Measurements from ENCODE around the gene B4GALT5. TPM values are rescaled to one million over a fixed set of nuclear protein-coding genes. Genes with fewer than 3 reads are reported as not detected.

B4GALT5 gene
- polyA plus RNA-seq, 1 experiment, result 32.5 TPM

DNA sequence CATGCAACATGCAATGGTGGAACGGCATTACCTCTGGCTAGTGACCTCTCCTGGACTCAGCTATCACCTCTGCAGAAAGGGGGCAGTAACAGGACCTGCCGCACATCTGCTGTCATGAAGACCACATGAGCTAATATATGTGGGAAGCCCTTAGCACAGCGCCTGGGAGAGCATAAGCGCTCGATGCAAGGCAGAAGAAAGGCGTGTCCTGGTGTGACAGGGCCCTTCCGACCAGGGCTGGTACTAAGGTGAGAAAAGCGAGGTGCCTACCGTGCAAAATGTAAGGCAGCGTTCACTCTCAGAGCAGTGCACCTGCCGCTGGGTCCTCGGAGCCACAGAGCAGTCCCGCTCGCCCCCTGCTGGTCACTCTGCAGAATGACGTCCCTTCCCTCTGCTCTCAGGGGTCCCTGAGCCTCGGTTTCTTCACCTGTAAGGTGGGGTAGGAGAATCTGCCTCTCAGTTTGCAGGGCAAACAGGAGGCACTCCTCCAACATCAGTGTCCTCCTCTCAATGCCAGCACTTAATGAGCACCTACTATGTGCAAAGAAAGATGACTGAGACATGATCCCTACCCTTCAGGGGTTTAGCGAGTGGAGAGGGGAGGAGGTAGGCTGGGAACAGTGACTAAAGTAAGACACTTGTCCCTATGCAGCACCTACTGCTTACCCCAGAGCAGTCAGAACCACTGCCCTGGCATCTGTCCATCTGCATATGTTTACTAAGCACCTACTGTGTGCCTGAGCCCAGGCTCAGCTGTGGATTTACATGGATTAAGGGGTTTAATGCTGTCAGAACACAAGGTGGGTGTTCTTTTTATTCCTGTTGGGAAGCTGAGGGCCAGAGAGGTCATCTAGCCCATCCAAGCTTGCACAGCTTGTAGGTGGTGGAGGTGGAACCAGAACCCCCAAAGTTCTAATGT lies 104.7 kb downstream of the B4GALT5 start:
- CTCF ChIA-PET, result interaction anchor here (0.5 to 9.2 kb wide), 24 partner anchors 10 to 284 kb away, joined by 3 to 258 read pairs (median 4); no protein-coding TSS in a partner anchor
- Histone ChIP-seq H3K9me3 (ENCODE audit: control insufficient read depth, insufficient read depth, low read length) (no peaks in the 10 kb centered on the region), H3K27me3 (ENCODE audit: control insufficient read depth, insufficient read depth, low read length) (peaks cover 8% of the 10 kb centered on the region), H3K4me3 (ENCODE audit: low read depth, low read length) (no peak overlapping the region), H3K27ac (ENCODE audit: low read depth, low read length) (no peak overlapping the region)
- no peak for DNase-seq (ENCODE audit: low read depth, low spot score)
- POLR2A ChIA-PET, result no interaction called here
- TF ChIP-seq, protein P1, sequence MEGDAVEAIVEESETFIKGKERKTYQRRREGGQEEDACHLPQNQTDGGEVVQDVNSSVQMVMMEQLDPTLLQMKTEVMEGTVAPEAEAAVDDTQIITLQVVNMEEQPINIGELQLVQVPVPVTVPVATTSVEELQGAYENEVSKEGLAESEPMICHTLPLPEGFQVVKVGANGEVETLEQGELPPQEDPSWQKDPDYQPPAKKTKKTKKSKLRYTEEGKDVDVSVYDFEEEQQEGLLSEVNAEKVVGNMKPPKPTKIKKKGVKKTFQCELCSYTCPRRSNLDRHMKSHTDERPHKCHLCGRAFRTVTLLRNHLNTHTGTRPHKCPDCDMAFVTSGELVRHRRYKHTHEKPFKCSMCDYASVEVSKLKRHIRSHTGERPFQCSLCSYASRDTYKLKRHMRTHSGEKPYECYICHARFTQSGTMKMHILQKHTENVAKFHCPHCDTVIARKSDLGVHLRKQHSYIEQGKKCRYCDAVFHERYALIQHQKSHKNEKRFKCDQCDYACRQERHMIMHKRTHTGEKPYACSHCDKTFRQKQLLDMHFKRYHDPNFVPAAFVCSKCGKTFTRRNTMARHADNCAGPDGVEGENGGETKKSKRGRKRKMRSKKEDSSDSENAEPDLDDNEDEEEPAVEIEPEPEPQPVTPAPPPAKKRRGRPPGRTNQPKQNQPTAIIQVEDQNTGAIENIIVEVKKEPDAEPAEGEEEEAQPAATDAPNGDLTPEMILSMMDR (IDR thresholded peaks at IDR 0.05; ENCODE audit: low read depth, low read length), result peak; percentile 96

DNA sequence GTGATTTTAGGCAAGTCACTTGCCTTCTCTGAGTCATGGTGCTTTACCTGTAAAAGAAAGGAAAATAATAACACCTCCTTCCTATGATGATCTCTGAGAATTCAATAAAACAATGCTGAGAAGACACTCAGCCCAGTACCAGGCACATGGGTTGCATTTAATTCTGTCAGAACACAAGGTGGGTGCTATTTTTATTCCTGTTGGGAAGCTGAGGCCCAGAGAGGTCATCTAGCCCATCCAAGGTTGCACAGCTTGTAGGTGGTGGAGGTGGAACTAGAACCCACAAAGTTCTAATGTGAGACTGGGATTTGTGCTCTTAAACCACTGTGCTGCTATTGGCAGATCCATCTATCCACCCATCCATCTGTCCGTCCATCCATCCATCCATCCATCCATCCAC lies 106.1 kb downstream of the B4GALT5 start:
- H3K9me3 ChIP-seq (ENCODE audit: control insufficient read depth, insufficient read depth, low read length), result no peaks in the 10 kb centered on the region
- DNase-seq (ENCODE audit: low read depth, low spot score), result no peak
- CTCF ChIA-PET, result interaction anchor here (1.2 to 9.2 kb wide), 6 partner anchors 25 to 281 kb away, joined by 3 to 258 read pairs (median 9); no protein-coding TSS in a partner anchor
- TF ChIP-seq, protein P1 (IDR thresholded peaks at IDR 0.05; ENCODE audit: low read depth, low read length), result no peak
- POLR2A ChIA-PET, result no interaction called here
- no peak overlapping the region for H3K4me3 ChIP-seq (ENCODE audit: low read depth, low read length)
- H3K27ac ChIP-seq (ENCODE audit: low read depth, low read length), result no peak overlapping the region
- peaks cover 8% of the 10 kb centered on the region for H3K27me3 ChIP-seq (ENCODE audit: control insufficient read depth, insufficient read depth, low read length)

DNA sequence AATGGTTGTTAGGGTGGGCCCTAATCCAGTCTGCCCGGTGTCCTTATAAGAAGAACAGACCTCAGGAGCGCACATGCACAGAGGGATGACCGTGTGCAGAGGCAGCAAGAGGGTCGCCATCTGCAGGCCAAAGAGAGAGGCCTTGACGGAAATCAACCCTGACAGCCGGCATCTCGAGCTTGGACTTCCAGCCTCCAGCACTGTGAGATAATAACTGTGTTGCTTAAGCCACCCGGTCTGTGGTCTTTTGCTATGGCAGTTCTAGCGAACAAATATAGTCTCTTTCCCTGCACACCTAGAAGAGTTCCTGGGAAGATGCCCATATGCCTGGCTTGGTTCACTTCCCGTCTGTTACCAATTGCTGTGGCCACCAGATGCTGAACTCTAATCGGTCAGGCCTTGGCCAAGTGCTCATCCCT lies 110.5 kb downstream of the B4GALT5 start:
- ChIA-PET POLR2A (interaction anchor here (0.7 kb wide), 1 partner anchor 19 kb away, joined by 4 read pairs; no protein-coding TSS in a partner anchor), CTCF (interaction anchor here (0.5 to 8.6 kb wide), 4 partner anchors 23 to 275 kb away, joined by 3 to 258 read pairs (median 3); no protein-coding TSS in a partner anchor)
- TF ChIP-seq, protein P1 (IDR thresholded peaks at IDR 0.05; ENCODE audit: low read depth, low read length), result peak; percentile 52
- peaks cover 3% of the 10 kb centered on the region for H3K27me3 ChIP-seq (ENCODE audit: control insufficient read depth, insufficient read depth, low read length)
- no peak for DNase-seq (ENCODE audit: low read depth, low spot score)
- no peak overlapping the region for H3K27ac ChIP-seq (ENCODE audit: low read depth, low read length)
- H3K4me3 ChIP-seq (ENCODE audit: low read depth, low read length), result no peak overlapping the region
- no peaks in the 10 kb centered on the region; the same call in 1 of the 2 replicates for H3K9me3 ChIP-seq (ENCODE audit: control insufficient read depth, insufficient read depth, low read length)

DNA sequence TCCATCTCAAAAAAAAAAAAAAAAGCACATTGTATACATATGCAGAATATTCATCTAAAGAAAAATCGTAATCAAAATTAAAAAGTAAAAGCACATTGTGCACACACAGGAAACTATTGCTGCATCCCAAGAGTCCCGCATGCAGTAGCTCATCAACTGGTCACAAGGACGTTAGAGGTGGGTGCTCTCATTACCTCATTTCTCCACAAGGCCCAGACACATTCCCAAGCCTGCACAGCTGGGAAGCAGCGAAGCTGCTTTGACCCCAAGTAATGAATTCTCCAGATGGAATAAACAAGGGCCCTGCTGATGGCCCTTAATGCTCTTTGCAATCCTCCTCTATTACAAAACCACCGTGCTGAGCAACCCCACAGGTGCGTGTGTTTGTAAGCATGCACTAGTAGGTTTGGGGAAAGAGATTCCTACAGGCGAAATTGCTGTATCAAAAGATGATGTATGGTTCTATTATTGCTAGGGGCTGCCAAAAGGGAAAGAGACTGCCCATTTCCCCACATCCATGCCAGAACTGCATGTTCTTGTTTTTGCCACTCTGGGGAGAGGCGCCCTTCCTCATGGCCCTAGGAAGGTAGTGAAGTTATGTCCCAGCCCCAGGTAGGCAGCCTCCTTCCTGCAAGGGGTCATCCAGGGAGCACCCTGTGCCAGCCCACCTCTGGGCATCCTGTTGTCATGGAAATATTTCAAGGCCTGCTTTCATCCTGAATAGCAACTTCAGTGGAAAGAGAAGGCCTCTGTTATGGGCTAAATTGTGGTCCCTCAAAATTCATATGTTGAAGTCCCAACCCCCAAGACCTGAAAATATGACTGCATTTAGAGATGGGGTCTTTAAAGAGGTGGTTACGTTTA lies 111.1 kb downstream of the B4GALT5 start:
- no peak for DNase-seq (ENCODE audit: low read depth, low spot score)
- no peak overlapping the region for H3K4me3 ChIP-seq (ENCODE audit: low read depth, low read length)
- POLR2A ChIA-PET, result no interaction called here

More for the DNA sequence above, 111.1 kb downstream of the B4GALT5 start:
- Histone ChIP-seq H3K27me3 (ENCODE audit: control insufficient read depth, insufficient read depth, low read length) (no peaks in the 10 kb centered on the region), H3K27ac (ENCODE audit: low read depth, low read length) (no peak overlapping the region), H3K9me3 (ENCODE audit: control insufficient read depth, insufficient read depth, low read length) (peaks cover 3% of the 10 kb centered on the region; the same call in 1 of the 2 replicates)
- CTCF ChIA-PET, result interaction anchor here (0.5 to 8.6 kb wide), 4 partner anchors 19 to 276 kb away, joined by 3 to 258 read pairs (median 8); no protein-coding TSS in a partner anchor
- TF ChIP-seq, protein P1 (IDR thresholded peaks at IDR 0.05; ENCODE audit: low read depth, low read length), result no peak
